HEK293 (cell line): ENCODE measurements around the gene TKT.

ENCODE experiments used
- KLF1 ChIP-seq: fragments of 450-650 bp; formaldehyde crosslinking; IDR thresholded peaks from 2 replicates; pipeline ENCODE4 v1.5.1; 2016; ENCODE audit warnings: missing biosample characterization, missing genetic modification characterization
- ZIC2 ChIP-seq: fragments of 450-650 bp; formaldehyde crosslinking; IDR thresholded peaks from 2 replicates; pipeline ENCODE4 v1.5.1; 2016; ENCODE audit warnings: missing biosample characterization, missing genetic modification characterization
- ZNF416 ChIP-seq: fragments of 450-650 bp; formaldehyde crosslinking; IDR thresholded peaks from 2 replicates; pipeline ENCODE4 v1.5.1; 2016; ENCODE audit warnings: missing biosample characterization, missing genetic modification characterization
- ZNF654 ChIP-seq: fragments of 450-650 bp; formaldehyde crosslinking; IDR thresholded peaks from 2 replicates; pipeline ENCODE4 v1.5.1; 2016; ENCODE audit warnings: low read depth, missing biosample characterization, missing genetic modification characterization
- ZNF777 ChIP-seq: fragments of 450-650 bp; formaldehyde crosslinking; IDR thresholded peaks from 2 replicates; pipeline ENCODE4 v1.5.1; 2017; ENCODE audit warnings: missing biosample characterization, missing genetic modification characterization, borderline replicate concordance
- TF ChIP-seq, protein P1 (sequence below): fragments of 450-650 bp; formaldehyde crosslinking; IDR thresholded peaks from 2 replicates; pipeline ENCODE4 v1.5.1; 2016; ENCODE audit warnings: missing biosample characterization, missing genetic modification characterization
- TF ChIP-seq, protein P2 (sequence below): fragments of 450-650 bp; formaldehyde crosslinking; IDR thresholded peaks from 2 replicates; pipeline ENCODE4 v1.5.1; 2016; ENCODE audit warnings: missing biosample characterization, missing genetic modification characterization
- TF ChIP-seq, protein P3 (sequence below): fragments of 450-650 bp; formaldehyde crosslinking; IDR thresholded peaks from 2 replicates; pipeline ENCODE4 v1.5.1; 2016; ENCODE audit warnings: missing biosample characterization, missing genetic modification characterization
- TF ChIP-seq, protein P4 (sequence below): IDR thresholded peaks from 2 replicates; pipeline ENCODE4 v1.6.1; 2011; ENCODE audit warnings: mild to moderate bottlenecking, low read depth, low read length, borderline replicate concordance

DNA sequence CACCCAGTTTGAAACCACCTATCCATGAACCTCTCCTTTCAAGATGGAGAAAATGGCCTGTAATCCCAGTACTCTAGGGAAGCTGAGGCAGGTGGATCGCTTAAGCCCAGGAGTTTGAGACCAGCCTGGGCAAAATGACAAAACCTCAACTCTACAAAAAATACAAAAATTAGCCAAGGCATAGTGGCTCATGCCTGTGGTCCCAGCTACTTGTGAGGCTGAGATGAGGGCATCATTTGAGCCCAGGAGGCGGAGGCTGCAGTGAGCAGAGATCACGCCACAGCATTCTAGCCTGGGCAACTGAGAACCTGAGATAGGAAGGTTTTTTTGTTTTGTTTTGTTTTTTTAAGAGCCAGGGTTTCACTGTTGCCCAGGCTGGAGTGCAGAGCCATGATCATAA lies 5.4 kb downstream of the TKT start:
- TF ChIP-seq, protein P1, sequence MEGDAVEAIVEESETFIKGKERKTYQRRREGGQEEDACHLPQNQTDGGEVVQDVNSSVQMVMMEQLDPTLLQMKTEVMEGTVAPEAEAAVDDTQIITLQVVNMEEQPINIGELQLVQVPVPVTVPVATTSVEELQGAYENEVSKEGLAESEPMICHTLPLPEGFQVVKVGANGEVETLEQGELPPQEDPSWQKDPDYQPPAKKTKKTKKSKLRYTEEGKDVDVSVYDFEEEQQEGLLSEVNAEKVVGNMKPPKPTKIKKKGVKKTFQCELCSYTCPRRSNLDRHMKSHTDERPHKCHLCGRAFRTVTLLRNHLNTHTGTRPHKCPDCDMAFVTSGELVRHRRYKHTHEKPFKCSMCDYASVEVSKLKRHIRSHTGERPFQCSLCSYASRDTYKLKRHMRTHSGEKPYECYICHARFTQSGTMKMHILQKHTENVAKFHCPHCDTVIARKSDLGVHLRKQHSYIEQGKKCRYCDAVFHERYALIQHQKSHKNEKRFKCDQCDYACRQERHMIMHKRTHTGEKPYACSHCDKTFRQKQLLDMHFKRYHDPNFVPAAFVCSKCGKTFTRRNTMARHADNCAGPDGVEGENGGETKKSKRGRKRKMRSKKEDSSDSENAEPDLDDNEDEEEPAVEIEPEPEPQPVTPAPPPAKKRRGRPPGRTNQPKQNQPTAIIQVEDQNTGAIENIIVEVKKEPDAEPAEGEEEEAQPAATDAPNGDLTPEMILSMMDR (tag by site-specific recombination): no peak
- TF ChIP-seq, protein P2, sequence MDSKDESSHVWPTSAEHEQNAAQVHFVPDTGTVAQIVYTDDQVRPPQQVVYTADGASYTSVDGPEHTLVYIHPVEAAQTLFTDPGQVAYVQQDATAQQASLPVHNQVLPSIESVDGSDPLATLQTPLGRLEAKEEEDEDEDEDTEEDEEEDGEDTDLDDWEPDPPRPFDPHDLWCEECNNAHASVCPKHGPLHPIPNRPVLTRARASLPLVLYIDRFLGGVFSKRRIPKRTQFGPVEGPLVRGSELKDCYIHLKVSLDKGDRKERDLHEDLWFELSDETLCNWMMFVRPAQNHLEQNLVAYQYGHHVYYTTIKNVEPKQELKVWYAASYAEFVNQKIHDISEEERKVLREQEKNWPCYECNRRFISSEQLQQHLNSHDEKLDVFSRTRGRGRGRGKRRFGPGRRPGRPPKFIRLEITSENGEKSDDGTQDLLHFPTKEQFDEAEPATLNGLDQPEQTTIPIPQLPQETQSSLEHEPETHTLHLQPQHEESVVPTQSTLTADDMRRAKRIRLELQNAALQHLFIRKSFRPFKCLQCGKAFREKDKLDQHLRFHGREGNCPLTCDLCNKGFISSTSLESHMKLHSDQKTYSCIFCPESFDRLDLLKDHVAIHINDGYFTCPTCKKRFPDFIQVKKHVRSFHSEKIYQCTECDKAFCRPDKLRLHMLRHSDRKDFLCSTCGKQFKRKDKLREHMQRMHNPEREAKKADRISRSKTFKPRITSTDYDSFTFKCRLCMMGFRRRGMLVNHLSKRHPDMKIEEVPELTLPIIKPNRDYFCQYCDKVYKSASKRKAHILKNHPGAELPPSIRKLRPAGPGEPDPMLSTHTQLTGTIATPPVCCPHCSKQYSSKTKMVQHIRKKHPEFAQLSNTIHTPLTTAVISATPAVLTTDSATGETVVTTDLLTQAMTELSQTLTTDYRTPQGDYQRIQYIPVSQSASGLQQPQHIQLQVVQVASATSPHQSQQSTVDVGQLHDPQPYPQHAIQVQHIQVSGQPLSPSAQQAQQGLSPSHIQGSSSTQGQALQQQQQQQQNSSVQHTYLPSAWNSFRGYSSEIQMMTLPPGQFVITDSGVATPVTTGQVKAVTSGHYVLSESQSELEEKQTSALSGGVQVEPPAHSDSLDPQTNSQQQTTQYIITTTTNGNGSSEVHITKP (tag by site-specific recombination): no peak
- no peak for TF ChIP-seq ZNF416
- TF ChIP-seq ZIC2 (tag by site-specific recombination): no peak
- no peak for TF ChIP-seq ZNF654
- TF ChIP-seq, protein P3, sequence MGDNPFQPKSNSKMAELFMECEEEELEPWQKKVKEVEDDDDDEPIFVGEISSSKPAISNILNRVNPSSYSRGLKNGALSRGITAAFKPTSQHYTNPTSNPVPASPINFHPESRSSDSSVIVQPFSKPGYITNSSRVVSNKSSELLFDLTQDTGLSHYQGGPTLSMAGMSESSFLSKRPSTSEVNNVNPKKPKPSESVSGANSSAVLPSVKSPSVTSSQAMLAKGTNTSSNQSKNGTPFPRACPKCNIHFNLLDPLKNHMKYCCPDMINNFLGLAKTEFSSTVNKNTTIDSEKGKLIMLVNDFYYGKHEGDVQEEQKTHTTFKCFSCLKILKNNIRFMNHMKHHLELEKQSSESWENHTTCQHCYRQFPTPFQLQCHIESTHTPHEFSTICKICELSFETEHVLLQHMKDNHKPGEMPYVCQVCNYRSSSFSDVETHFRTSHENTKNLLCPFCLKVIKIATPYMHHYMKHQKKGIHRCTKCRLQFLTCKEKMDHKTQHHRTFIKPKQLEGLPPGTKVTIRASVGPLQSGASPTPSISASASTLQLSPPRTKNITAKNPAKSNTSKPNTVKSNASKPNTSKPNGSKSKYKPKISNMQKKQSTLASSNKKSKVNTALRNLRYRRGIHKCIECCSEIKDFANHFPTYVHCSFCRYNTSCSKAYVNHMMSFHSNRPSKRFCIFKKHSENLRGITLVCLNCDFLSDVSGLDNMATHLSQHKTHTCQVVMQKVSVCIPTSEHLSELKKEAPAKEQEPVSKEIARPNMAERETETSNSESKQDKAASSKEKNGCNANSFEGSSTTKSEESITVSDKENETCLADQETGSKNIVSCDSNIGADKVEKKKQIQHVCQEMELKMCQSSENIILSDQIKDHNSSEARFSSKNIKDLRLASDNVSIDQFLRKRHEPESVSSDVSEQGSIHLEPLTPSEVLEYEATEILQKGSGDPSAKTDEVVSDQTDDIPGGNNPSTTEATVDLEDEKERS (tag by site-specific recombination): no peak
- TF ChIP-seq, protein P4, sequence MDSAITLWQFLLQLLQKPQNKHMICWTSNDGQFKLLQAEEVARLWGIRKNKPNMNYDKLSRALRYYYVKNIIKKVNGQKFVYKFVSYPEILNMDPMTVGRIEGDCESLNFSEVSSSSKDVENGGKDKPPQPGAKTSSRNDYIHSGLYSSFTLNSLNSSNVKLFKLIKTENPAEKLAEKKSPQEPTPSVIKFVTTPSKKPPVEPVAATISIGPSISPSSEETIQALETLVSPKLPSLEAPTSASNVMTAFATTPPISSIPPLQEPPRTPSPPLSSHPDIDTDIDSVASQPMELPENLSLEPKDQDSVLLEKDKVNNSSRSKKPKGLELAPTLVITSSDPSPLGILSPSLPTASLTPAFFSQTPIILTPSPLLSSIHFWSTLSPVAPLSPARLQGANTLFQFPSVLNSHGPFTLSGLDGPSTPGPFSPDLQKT: no peak
- no peak for TF ChIP-seq KLF1 (tag by site-specific recombination)
- no peak for TF ChIP-seq ZNF777 (tag by site-specific recombination)
